IMR-90 (cell line): Measurements from ENCODE around the gene KRT78. TPM values are rescaled to one million over a fixed set of nuclear protein-coding genes. Genes with fewer than 3 reads are reported as not detected.

Source experiments
- ATAC-seq: fragments of 200-7000 bp; cut with Tn5 transposase; 2 replicates; pipeline ENCODE4 v1.9.1; 2020; ENCODE audit warnings: low read depth, mild to moderate bottlenecking, moderate library complexity
- BruUV-seq: library from RNA; stranded (reverse); fragments of 400-500 nt; replicated peaks from 2 replicates; lab custom pipeline; 2021; lab: Mats Ljungman, UMichigan
- CTCF ChIA-PET: fragments of 300-600 bp; formaldehyde crosslinking; extraction: SDS; loops from one replicate; lab custom pipeline; 2021; ENCODE audit warnings: antibody characterized with exemption; lab: Yijun Ruan, JAX
- POLR2A ChIA-PET: fragments of 300-600 bp; sonication (Branson Sonifier 250); formaldehyde crosslinking; loops from one replicate; lab custom pipeline; 2022; ENCODE audit warnings: antibody characterized with exemption; ENCODE audit not compliant: unreplicated experiment; lab: Charles Lee
- DNase-seq: peaks from one replicate; pipeline ENCODE4 v3.0.0; 2013
- H2AFZ ChIP-seq: replicated peaks from 2 replicates; pipeline ENCODE3; 2013; ENCODE audit warnings: low read length, mild to moderate bottlenecking; ENCODE audit not compliant: poor library complexity
- H2AK5ac ChIP-seq: 2 replicates; pipeline ENCODE4 v1.6.1; 2013; ENCODE audit warnings: low read depth, low read length, inconsistent platforms
- H2AK9ac ChIP-seq: replicated peaks from 2 replicates; pipeline ENCODE3; 2013; ENCODE audit warnings: mild to moderate bottlenecking, low read depth, low read length, moderate library complexity; ENCODE audit not compliant: poor library complexity
- H2BK120ac ChIP-seq: 2 replicates; pipeline ENCODE4 v1.6.1; 2013; ENCODE audit warnings: low read depth, low read length, inconsistent platforms
- H2BK15ac ChIP-seq: 3 replicates; pipeline ENCODE4 v1.6.1; 2013; ENCODE audit warnings: low read depth, low read length, inconsistent platforms
- H2BK20ac ChIP-seq: 2 replicates; pipeline ENCODE4 v1.6.1; 2013; ENCODE audit warnings: low read depth, mild to moderate bottlenecking, inconsistent platforms, low read length, moderate library complexity
- H2BK5ac ChIP-seq: 2 replicates; pipeline ENCODE4 v1.6.1; 2013; ENCODE audit warnings: mild to moderate bottlenecking, low read depth, low read length, inconsistent platforms; ENCODE audit not compliant: poor library complexity, severe bottlenecking
- H3K14ac ChIP-seq: replicated peaks from 2 replicates; pipeline ENCODE4 v1.6.1; 2013; ENCODE audit warnings: low read depth, low read length, inconsistent platforms
- H3K18ac ChIP-seq: 2 replicates; pipeline ENCODE4 v1.6.1; 2013; ENCODE audit warnings: low read depth, low read length, control low read depth
- H3K23ac ChIP-seq: 2 replicates; pipeline ENCODE4 v1.6.1; 2013; ENCODE audit warnings: low read depth, low read length, inconsistent platforms
- H3K27ac ChIP-seq: 2 replicates; pipeline ENCODE4 v1.5.1; 2013; ENCODE audit warnings: mild to moderate bottlenecking, control low read depth, low read length; ENCODE audit not compliant: insufficient read depth
- H3K27me3 ChIP-seq: 2 replicates; pipeline ENCODE4 v1.6.1; 2013; ENCODE audit warnings: low read length; ENCODE audit not compliant: control insufficient read depth, insufficient read depth
- H3K36me3 ChIP-seq: 2 replicates; pipeline ENCODE4 v1.6.1; 2013; ENCODE audit warnings: low read length, mixed read lengths; ENCODE audit not compliant: control insufficient read depth, insufficient read depth
- H3K4ac ChIP-seq: 2 replicates; pipeline ENCODE4 v1.6.1; 2013; ENCODE audit warnings: low read depth, low read length, inconsistent platforms
- H3K4me1 ChIP-seq: 2 replicates; pipeline ENCODE4 v1.6.1; 2013; ENCODE audit warnings: low read length, mixed read lengths; ENCODE audit not compliant: control insufficient read depth, insufficient read depth
- H3K4me2 ChIP-seq: 2 replicates; pipeline ENCODE4 v1.6.1; 2013; ENCODE audit warnings: low read depth, mild to moderate bottlenecking, control low read depth, low read length, moderate library complexity
- H3K4me3 ChIP-seq: 2 replicates; pipeline ENCODE4 v1.5.1; 2013; ENCODE audit warnings: low read depth, mild to moderate bottlenecking, control low read depth, low read length, moderate library complexity; ENCODE audit not compliant: insufficient read depth
- H3K56ac ChIP-seq: 2 replicates; pipeline ENCODE4 v1.6.1; 2013; ENCODE audit warnings: low read length, inconsistent platforms; ENCODE audit not compliant: insufficient read depth; ENCODE audit errors: extremely low read depth
- H3K79me1 ChIP-seq, 2 experiments: 2 replicates each; pipeline ENCODE4 v1.6.1; 2013; ENCODE audit warnings: low read length in 2 of 2, inconsistent platforms in 1 of 2, low read depth in 1 of 2
- H3K9ac ChIP-seq: 2 replicates; pipeline ENCODE4 v1.6.1; 2013; ENCODE audit warnings: low read depth, low read length, control low read depth
- H3K9me1 ChIP-seq: 2 replicates; pipeline ENCODE4 v1.6.1; 2013; ENCODE audit warnings: low read length, inconsistent platforms; ENCODE audit not compliant: insufficient read depth
- H3K9me3 ChIP-seq: 2 replicates; pipeline ENCODE4 v1.6.1; 2013; ENCODE audit warnings: low read length; ENCODE audit not compliant: control insufficient read depth, insufficient read depth
- H4K20me1 ChIP-seq: 2 replicates; pipeline ENCODE4 v1.6.1; 2013; ENCODE audit warnings: low read length, inconsistent platforms; ENCODE audit not compliant: insufficient read depth
- H4K5ac ChIP-seq: 2 replicates; pipeline ENCODE4 v1.6.1; 2013; ENCODE audit warnings: mild to moderate bottlenecking, low read depth, low read length, control low read depth
- H4K8ac ChIP-seq, 2 experiments: 2 replicates each; pipeline ENCODE4 v1.6.1; 2013; ENCODE audit warnings: low read depth in 2 of 2, low read length in 2 of 2, control low read depth in 1 of 2, inconsistent platforms in 1 of 2
- H4K91ac ChIP-seq: 2 replicates; pipeline ENCODE4 v1.6.1; 2013; ENCODE audit warnings: low read depth, low read length, inconsistent platforms; ENCODE audit not compliant: insufficient read depth
- BHLHE40 ChIP-seq: fragments of 150-350 bp; IDR thresholded peaks from 2 replicates; pipeline ENCODE4 v1.6.1; 2016; ENCODE audit warnings: mild to moderate bottlenecking, low read depth, low read length
- CEBPB ChIP-seq: IDR thresholded peaks from 2 replicates; pipeline ENCODE4 v1.6.1; 2012; ENCODE audit warnings: low read depth, low read length, improper control_type of control experiment
- CHD1 ChIP-seq: IDR thresholded peaks from 2 replicates; pipeline ENCODE4 v1.6.1; 2012; ENCODE audit warnings: low read depth, low read length, improper control_type of control experiment
- ELK1 ChIP-seq: fragments of 150-350 bp; IDR thresholded peaks from 2 replicates; pipeline ENCODE4 v1.6.1; 2016; ENCODE audit warnings: low read depth, mild to moderate bottlenecking, low read length, moderate library complexity, borderline replicate concordance
- MAFK ChIP-seq: IDR thresholded peaks from 2 replicates; pipeline ENCODE4 v1.6.1; 2012; ENCODE audit warnings: low read depth, low read length, improper control_type of control experiment
- MAZ ChIP-seq: IDR thresholded peaks from 2 replicates; pipeline ENCODE4 v1.6.1; 2012; ENCODE audit warnings: low read depth, mild to moderate bottlenecking, low read length, improper control_type of control experiment, moderate library complexity, borderline replicate concordance
- MXI1 ChIP-seq: IDR thresholded peaks from 2 replicates; pipeline ENCODE4 v1.6.1; 2012; ENCODE audit warnings: low read depth, mild to moderate bottlenecking, low read length, moderate library complexity, borderline replicate concordance
- NFE2L2 ChIP-seq: fragments of 150-350 bp; IDR thresholded peaks from 2 replicates; pipeline ENCODE4 v1.6.1; 2016; ENCODE audit warnings: low read depth, mild to moderate bottlenecking, low read length
- POLR2A ChIP-seq: IDR thresholded peaks from 2 replicates; pipeline ENCODE4 v1.6.1; 2012; ENCODE audit warnings: mild to moderate bottlenecking, low read depth, low read length
- RAD21 ChIP-seq: IDR thresholded peaks from 2 replicates; pipeline ENCODE4 v1.6.1; 2012; ENCODE audit warnings: low read length, improper control_type of control experiment
- RFX5 ChIP-seq: IDR thresholded peaks from 2 replicates; pipeline ENCODE4 v1.8.0; 2012; ENCODE audit warnings: low read depth, mild to moderate bottlenecking, low read length, moderate library complexity
- SMC3 ChIP-seq: fragments of 150-350 bp; IDR thresholded peaks from 2 replicates; pipeline ENCODE4 v1.6.1; 2016; ENCODE audit warnings: low read depth, mild to moderate bottlenecking, antibody characterized with exemption, low read length, moderate library complexity
- dilution Hi-C: fragments of 300-500 bp; cut with HindIII; formaldehyde crosslinking; loops from one replicate; pipeline ENCODE4 v1.14.3; 2018; ENCODE audit warnings: low sequenced_read_pairs; ENCODE audit not compliant: unreplicated experiment
- in situ Hi-C: fragments of 300-500 bp; cut with MboI; formaldehyde crosslinking; loops from 3 replicates; pipeline ENCODE4 v1.14.3; 2019; ENCODE audit warnings: low sequenced_read_pairs, inconsistent platforms, mixed read lengths
- intact Hi-C: fragments of 100-400 bp; cut with micrococcal nuclease; formaldehyde crosslinking; loops from 2 replicates; pipeline ENCODE4 v1.10.0; 2022
- polyA plus RNA-seq, 3 experiments: library from polyadenylated mRNA; depleted of rRNA; stranded (reverse); fragments of >200 nt; gene quantifications; 2 replicates each; pipeline ENCODE4 v1.2.3, GENCODE V29; 2012; ENCODE audit warnings: low replicate concordance in 1 of 3
- total RNA-seq: library from RNA; depleted of rRNA; stranded (reverse); fragments of >200 nt; gene quantifications from 2 replicates; pipeline ENCODE4 v1.2.3, GENCODE V29; 2012
- TF ChIP-seq, protein P1 (sequence below): conservative IDR thresholded peaks from 2 replicates; pipeline ENCODE4 v1.5.1; 2012; ENCODE audit warnings: mild to moderate bottlenecking, low read depth, low read length, improper control_type of control experiment
- TF ChIP-seq, protein P2 (sequence below): fragments of 150-350 bp; IDR thresholded peaks from 2 replicates; pipeline ENCODE4 v1.6.1; 2017; ENCODE audit warnings: mild to moderate bottlenecking, antibody characterized with exemption, low read length, low read depth

The KRT78 gene
- total and polyA plus RNA-seq, 2 of the 4 experiments (the other 2 are of a cell fraction) = not detected

DNA sequence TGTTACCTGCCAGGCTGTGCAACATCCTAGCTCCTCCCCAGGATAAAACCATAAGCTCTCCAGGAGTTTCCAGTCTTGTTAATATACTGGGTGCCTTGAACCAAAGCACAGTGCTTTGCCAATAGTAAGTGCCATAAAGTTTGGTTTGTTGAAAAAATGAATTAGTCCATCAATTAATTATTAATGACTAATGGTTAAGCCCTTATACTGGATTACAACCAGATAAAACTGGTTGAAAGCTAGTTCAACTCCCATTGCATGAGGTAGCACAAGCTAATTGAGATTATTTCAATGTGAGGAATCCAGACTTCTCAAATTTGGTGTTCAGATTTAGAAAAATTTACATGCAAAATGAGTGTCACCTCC is 51.3 kb downstream of the KRT78 start:
- Histone ChIP-seq H3K9ac (no peak overlapping the region), H2BK20ac (no peak overlapping the region), H3K27me3 (peaks cover 8% of the 10 kb centered on the region), H2AFZ (no peak overlapping the region), H2AK9ac (no peak overlapping the region), H3K27ac (no peak overlapping the region), H2BK120ac (no peak overlapping the region), H3K23ac (no peak overlapping the region), H3K4me1 (no peaks in the 10 kb centered on the region), H3K9me3 (no peaks in the 10 kb centered on the region), H3K36me3 (no peaks in the 10 kb centered on the region), H3K4ac (no peak overlapping the region), H3K9me1 (peaks cover 3% of the 10 kb centered on the region; the same call in 1 of the 2 replicates), H3K4me3 (no peak overlapping the region), H3K14ac (no peak overlapping the region), H4K8ac (no peak overlapping the region), H2AK5ac (no peak overlapping the region), H3K56ac (no peak overlapping the region), H4K20me1 (no peaks in the 10 kb centered on the region; the same call in 1 of the 2 replicates), H3K4me2 (no peak overlapping the region), H4K91ac (no peak overlapping the region), H3K79me1 (no peaks in the 10 kb centered on the region), H4K5ac (no peak overlapping the region), H3K18ac (no peak overlapping the region), H2BK5ac (no peak overlapping the region), H2BK15ac (no peak overlapping the region)
- intact Hi-C loops = no loop called here
- dilution Hi-C loops = no loop called here
- ATAC-seq (no peak), DNase-seq (no peak)
- no TSS peak for BruUV-seq
- ChIA-PET POLR2A (no interaction called here), CTCF (interaction anchor here (0.9 kb wide), 1 partner anchor 68 kb away, joined by 3 read pairs; no protein-coding TSS in a partner anchor)
- TF ChIP-seq ELK1 (no peak), POLR2A (no peak), CEBPB (no peak), CHD1 (no peak), BHLHE40 (no peak), SMC3 (no peak), RAD21 (no peak), MAFK (no peak), MAZ (no peak), MXI1 (no peak), RFX5 (no peak), NFE2L2 (no peak)
- TF ChIP-seq, protein P1, sequence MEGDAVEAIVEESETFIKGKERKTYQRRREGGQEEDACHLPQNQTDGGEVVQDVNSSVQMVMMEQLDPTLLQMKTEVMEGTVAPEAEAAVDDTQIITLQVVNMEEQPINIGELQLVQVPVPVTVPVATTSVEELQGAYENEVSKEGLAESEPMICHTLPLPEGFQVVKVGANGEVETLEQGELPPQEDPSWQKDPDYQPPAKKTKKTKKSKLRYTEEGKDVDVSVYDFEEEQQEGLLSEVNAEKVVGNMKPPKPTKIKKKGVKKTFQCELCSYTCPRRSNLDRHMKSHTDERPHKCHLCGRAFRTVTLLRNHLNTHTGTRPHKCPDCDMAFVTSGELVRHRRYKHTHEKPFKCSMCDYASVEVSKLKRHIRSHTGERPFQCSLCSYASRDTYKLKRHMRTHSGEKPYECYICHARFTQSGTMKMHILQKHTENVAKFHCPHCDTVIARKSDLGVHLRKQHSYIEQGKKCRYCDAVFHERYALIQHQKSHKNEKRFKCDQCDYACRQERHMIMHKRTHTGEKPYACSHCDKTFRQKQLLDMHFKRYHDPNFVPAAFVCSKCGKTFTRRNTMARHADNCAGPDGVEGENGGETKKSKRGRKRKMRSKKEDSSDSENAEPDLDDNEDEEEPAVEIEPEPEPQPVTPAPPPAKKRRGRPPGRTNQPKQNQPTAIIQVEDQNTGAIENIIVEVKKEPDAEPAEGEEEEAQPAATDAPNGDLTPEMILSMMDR = no peak
- TF ChIP-seq, protein P2, sequence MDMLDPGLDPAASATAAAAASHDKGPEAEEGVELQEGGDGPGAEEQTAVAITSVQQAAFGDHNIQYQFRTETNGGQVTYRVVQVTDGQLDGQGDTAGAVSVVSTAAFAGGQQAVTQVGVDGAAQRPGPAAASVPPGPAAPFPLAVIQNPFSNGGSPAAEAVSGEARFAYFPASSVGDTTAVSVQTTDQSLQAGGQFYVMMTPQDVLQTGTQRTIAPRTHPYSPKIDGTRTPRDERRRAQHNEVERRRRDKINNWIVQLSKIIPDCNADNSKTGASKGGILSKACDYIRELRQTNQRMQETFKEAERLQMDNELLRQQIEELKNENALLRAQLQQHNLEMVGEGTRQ = no peak
- in situ Hi-C loops = no loop called here
